ENCODE measurements around the gene CACNG1.

- no peak for TF ChIP-seq CTCF (IDR thresholded peaks at IDR 0.05)
- TF ChIP-seq POLR2A (IDR thresholded peaks at IDR 0.05) = no peak
Measured at GRCh38 chr17:67059372-67059771, 15.0 kb downstream of the CACNG1 start.
